GM12878 (cell line): ENCODE data around the gene PLSCR3. TPM values are rescaled to one million over a fixed set of nuclear protein-coding genes. Genes with fewer than 3 reads are reported as not detected.

Experiments
- CUX1 ChIP-seq: IDR thresholded peaks from 2 replicates; pipeline ENCODE4 v1.6.1; 2012; ENCODE audit warnings: improper control_type of control experiment, low read depth, low read length; ENCODE audit not compliant: insufficient replicate concordance
- polyA plus RNA-seq, 11 experiments: library from polyadenylated mRNA; depleted of rRNA in 4 of 11; unstranded in 6 of 11; stranded (reverse) in 5 of 11; fragments of >200 nt; fragmentation: Nextera tagmentation in 4 of 11; fragmentation: Illumina TruSeq in 1 of 11; extraction: Ambion mirVana in 4 of 11; extraction: Trizol in 1 of 11; gene quantifications; 1 replicate in 1 of 11; 2 replicates in 10 of 11; pipeline versions ENCODE4 v1.2.1 to v1.2.3, GENCODE V29; 2011 to 2016; ENCODE audit warnings: inconsistent platforms in 2 of 11, missing spikeins in 2 of 11, low read depth in 1 of 11
- total RNA-seq, 4 experiments: library from RNA; depleted of rRNA in 3 of 4; stranded (reverse); fragments of >200 nt in 3 of 4; fragmentation: Illumina TruSeq in 1 of 4; extraction: Trizol in 1 of 4; gene quantifications; 2 replicates each; pipeline versions ENCODE4 v1.2.1 to v1.2.3, GENCODE V29; 2013 to 2021

The PLSCR3 gene
- total and polyA plus RNA-seq, 10 of the 15 experiments (the other 5 are each of a cell fraction or from before 2014, with no cell fraction given) = 9.9 to 51.4 (median 43.4) TPM

DNA sequence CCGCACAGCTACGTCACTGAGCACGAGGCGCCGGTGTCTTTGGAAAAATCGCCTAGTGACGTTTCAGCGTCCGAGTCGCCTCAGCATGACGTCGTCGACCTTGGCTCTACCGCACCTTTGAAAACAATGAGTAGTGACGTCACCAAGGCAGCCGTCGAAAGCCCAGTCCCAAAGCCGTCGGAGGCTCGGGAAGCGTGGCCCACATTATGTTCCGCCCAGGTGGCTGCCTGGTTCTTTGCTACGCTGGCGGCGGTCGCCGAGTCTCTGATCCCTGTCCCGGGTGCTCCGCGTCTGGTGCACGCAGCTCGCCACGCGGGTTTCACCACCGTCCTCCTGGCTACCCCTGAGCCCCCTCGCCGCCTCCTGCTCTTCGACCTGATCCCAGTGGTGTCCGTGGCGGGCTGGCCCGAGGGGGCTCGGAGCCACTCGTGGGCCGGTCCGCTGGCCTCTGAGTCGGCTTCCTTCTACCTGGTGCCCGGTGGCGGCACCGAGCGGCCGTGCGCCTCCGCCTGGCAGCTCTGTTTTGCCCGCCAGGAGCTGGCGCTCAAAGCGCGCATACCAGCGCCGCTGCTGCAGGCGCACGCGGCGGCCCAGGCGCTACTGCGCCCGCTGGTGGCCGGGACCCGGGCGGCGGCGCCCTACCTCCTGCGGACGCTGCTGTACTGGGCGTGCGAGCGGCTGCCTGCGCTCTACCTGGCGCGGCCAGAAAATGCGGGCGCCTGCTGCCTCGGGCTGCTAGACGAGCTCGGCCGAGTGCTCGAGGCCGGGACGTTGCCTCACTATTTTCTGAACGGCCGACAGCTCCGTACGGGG, 42.4 kb upstream of the PLSCR3 start (continued):
- no peak for TF ChIP-seq CUX1
- TF ChIP-seq, all 136 proteins: peak for 30
